Measurements from ENCODE around the gene SLC35B2.

The SLC35B2 gene

DNA sequence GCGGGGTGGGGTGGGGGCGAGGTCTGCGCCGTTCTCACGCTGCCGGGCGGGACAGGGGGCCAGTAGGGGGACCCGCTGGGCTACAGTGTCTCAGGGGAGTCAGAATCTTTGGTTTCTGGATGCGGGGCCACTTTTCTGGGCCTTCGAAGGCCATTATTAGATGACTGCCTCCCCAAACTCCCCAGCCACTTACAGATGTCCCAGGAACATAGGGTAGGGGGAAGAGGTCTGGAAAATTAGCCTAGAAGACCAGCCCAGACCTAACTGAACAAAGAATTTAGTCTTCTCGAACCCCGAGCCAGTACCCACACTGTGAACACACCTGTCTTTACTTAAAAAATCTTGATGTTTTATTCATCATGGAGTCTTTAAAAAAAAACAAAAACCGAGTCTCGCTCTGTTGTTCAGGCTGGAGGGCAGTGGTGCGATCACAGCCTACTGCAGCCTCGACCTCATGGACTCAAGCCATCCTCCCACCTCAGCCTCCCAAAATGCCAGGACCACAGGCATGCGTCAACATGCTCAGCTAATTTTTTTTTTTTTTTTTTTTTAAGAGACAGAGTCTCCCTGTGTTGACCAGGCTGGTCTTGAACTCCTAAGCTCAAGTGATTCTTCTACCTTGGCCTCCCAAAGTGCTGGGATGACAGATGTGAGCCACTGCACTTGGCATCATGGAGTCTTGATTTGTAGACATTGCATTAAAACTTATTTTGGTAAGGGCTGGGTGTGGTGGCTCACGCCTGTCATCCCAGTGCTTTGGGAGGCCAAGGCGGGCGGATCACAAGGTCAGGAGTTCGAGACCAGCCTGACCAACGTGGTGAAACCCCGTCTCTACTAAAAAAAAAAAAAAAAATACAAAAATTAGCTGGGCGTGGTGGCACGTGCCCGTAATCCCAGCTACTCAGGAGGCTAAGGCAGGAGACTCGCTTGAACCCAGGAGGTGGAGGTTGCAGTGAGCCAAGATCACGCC is 37.2 kb downstream of the SLC35B2 start:
- DNase-seq, result no peak

DNA sequence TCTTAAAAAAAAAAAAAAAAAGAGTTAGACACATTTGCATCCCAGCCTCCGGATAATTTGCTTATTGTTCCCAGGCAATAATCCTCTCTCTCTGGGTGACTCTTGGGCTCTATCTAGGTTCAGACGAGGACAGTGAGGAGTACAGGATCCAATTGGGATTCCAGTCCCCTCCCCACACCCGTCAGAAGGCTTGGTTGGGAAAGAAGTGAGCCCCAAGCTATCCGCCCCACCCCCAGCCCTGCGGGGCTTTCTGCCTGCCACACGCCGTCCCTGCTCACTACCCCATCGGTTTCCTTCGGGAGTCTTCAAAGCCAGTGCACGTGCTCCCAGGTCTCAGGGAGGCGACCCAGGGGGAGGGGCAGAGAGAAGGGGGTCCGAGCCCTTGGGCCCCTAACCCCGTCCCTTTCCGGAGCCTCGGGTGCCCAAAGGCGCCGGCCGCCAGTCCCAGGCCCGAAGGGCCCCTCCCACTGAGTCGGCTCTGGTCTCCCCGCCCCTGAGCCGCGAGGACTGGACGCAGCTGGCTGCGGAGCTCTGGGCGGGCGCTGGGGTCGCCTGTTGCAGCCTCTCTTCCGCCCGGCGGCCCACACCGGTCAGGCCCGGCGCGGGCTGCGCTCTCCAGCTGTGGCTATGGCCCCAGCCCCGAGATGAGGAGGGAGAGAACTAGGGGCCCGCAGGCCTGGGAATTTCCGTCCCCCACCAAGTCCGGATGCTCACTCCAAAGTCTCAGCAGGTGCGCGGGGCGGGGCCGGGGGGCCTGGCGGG is 38.1 kb downstream of the SLC35B2 start:
- DNase-seq, result peak; percentile 42 to 54

DNA sequence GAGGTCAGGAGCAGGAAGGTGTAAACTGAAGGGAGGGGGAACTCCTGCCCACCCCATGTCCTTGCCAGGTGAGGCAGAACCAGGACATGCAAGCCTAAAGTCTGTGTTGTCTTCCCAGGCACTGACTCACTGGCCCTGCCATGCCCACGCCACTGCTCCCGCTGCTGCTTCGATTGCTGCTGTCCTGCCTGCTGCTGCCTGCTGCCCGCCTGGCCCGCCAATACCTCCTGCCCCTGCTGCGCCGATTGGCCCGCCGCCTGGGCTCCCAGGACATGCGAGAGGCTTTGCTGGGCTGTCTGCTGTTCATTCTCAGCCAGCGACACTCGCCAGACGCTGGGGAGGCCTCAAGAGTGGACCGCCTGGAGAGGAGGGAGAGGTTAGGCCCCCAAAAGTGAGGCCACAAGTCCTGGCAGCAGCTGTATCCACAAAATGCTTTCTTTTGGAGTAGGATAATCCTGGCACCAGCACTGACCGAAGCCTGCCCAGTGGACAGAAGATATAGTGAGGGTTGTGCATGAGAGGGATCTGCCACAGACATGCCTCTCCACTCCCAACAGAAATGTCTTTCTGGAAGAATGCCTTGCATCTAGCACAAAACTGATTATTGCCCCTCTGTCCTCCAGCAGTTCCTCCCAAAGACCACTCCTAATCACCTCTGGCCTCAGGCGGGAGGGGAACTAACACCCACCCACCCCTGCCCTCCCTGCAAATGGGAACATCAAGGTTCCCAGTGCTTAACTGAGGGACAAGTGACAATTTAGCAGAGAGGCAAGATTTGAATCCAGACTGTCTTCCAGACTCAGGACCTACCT is 39.8 kb downstream of the SLC35B2 start:
- no peak for DNase-seq

DNA sequence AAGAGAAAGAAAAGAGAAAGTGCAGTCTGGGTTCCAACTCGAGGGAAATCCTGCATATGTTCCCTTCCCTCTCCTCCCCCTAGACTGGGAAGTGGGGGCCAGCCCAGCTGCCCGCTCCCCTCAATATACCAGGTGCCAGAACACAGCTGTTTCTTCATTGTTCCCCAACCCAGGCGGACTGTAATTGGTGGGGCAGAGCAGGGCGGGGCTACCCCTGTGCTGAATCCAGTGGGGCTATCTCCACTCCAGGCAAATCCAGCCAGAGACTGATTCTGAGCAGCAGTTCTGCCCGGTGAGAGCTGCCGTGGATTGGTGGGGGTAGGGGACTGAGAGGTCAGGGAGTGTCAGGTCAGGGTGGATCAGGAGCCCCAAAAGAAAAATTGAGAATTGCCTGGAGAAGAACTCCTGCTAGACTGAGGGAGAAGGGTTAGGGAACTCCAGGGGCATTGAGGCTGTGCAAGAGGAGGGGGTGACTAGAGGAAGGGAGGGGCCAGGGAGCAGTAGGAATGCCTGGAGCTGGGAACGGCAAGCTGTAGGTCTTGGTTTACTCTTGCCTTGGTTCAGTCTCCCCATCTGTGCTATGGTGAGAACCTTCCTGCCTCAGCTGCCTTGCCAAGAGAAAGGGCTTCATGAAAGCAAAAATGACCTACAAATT is 40.5 kb downstream of the SLC35B2 start, which contains the start of gene MYMX:
MYMX (plus strand) TSS at position 250 of the 655 bp plus-strand sequence. CDS start 546 bp downstream, outside the sequence.
- no peak for DNase-seq

- DNase-seq, result no peak
These were observed 43.0 kb downstream of the SLC35B2 start for GRCh38 chr6:44214307-44214706.

DNA sequence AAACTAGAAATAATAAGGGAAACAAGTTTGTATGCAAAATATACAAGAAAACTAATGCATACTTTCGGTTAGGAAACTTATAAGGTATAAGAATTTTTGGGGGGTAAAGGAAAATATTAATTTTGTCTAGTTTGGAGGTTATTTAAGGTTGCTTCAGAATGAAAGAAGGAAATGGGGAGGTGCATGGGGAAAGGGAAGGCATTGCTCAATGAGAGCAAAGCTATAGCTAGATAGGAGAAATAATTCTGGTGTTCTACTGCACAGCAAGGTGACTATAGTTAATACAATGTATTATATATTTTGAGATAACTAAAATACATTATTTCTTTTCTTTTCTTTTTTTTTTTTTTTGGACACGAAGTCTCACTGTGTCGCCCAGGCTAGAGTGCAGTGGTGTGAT is 46.0 kb downstream of the SLC35B2 start:
- peak; percentile 33 to 55 for DNase-seq

GRCh38 chr6:44207966-44208365 is 49.4 kb downstream of the SLC35B2 start:
- DNase-seq, result no peak
